OCI-LY7 (cell line): ENCODE measurements around the gene PFN1. TPM values are rescaled to one million over a fixed set of nuclear protein-coding genes. Genes with fewer than 3 reads are reported as not detected.
A peak's percentile ranks its signal among the peaks of the same experiment; 100 is the strongest.

Experiments
- BruUV-seq: library from RNA; stranded (reverse); fragments of 400-500 nt; replicated peaks from 2 replicates; lab custom pipeline; 2021; lab: Mats Ljungman, UMichigan
- CTCF ChIA-PET: fragments of 300-600 bp; sonication (Branson Sonifier 250); formaldehyde crosslinking; loops from one replicate; lab custom pipeline; 2022; ENCODE audit warnings: antibody characterized with exemption; ENCODE audit not compliant: unreplicated experiment; lab: Charles Lee
- POLR2A ChIA-PET: fragments of 300-600 bp; sonication (Branson Sonifier 250); formaldehyde crosslinking; loops from one replicate; lab custom pipeline; 2022; ENCODE audit warnings: antibody characterized with exemption; lab: Charles Lee
- DNase-seq: peaks from one replicate; pipeline ENCODE4 v3.0.0-alpha.2; 2015; ENCODE audit warnings: low spot score
- H2AFZ ChIP-seq: fragments of 200-600 bp; sonication (generic), shearing (Covaris generic); 2 replicates; pipeline ENCODE4 v1.6.1; 2014; ENCODE audit warnings: mild to moderate bottlenecking, antibody characterized with exemption, low read length, moderate library complexity
- H3K27ac ChIP-seq: fragments of 200-600 bp; sonication (generic); 2 replicates; pipeline ENCODE4 v1.5.1; 2014; ENCODE audit warnings: mixed run types, low read depth, mild to moderate bottlenecking, moderate library complexity, low read length, inconsistent platforms; ENCODE audit not compliant: poor library complexity, severe bottlenecking
- H3K36me3 ChIP-seq: fragments of 200-600 bp; sonication (generic); 2 replicates; pipeline ENCODE4 v1.6.1; 2014; ENCODE audit warnings: mild to moderate bottlenecking, antibody characterized with exemption, low read length, moderate library complexity, mixed read lengths; ENCODE audit not compliant: insufficient read depth
- H3K4me1 ChIP-seq: fragments of 200-600 bp; sonication (generic); 2 replicates; pipeline ENCODE4 v1.5.1; 2014; ENCODE audit warnings: mild to moderate bottlenecking, low read length; ENCODE audit not compliant: insufficient read depth, poor library complexity, severe bottlenecking
- H3K4me2 ChIP-seq: fragments of 200-600 bp; sonication (generic); 2 replicates; pipeline ENCODE4 v1.6.1; 2014; ENCODE audit warnings: mild to moderate bottlenecking, low read length
- H3K4me3 ChIP-seq: fragments of 200-600 bp; sonication (generic); 2 replicates; pipeline ENCODE4 v1.5.1; 2014; ENCODE audit warnings: mild to moderate bottlenecking, low read depth, low read length; ENCODE audit not compliant: poor library complexity, severe bottlenecking
- H3K79me2 ChIP-seq: fragments of 200-600 bp; sonication (generic); 2 replicates; pipeline ENCODE4 v1.6.1; 2016; ENCODE audit warnings: low read depth, mild to moderate bottlenecking, low read length, moderate library complexity, mixed read lengths; ENCODE audit not compliant: insufficient read depth
- H3K9me2 ChIP-seq: fragments of 200-600 bp; sonication (generic); 2 replicates; pipeline ENCODE4 v1.6.1; 2016; ENCODE audit warnings: mild to moderate bottlenecking, low read length, mixed read lengths; ENCODE audit not compliant: insufficient read depth
- H3K9me3 ChIP-seq: fragments of 200-600 bp; sonication (generic); 2 replicates; pipeline ENCODE4 v1.6.1; 2014; ENCODE audit warnings: mild to moderate bottlenecking, mixed run types, low read length, mixed read lengths
- H4K20me1 ChIP-seq: fragments of 200-600 bp; sonication (generic); 2 replicates; pipeline ENCODE4 v1.6.1; 2014; ENCODE audit warnings: mild to moderate bottlenecking, antibody characterized with exemption, low read length, moderate library complexity, mixed read lengths; ENCODE audit not compliant: insufficient read depth
- CTCF ChIP-seq: fragments of 200-600 bp; sonication (generic); conservative IDR thresholded peaks from 2 replicates; pipeline ENCODE4 v1.5.1; 2014; ENCODE audit warnings: mild to moderate bottlenecking, antibody characterized with exemption, low read length, moderate library complexity, mixed read lengths
- EZH2phosphoT487 ChIP-seq: fragments of 200-600 bp; sonication (generic); IDR thresholded peaks from 2 replicates; pipeline ENCODE4 v1.6.1; 2018; ENCODE audit warnings: low read depth, borderline replicate concordance, mild to moderate bottlenecking, mixed run types, antibody characterized with exemption, low read length, moderate library complexity, mixed read lengths
- intact Hi-C: fragments of 100-400 bp; cut with micrococcal nuclease; formaldehyde crosslinking; loops from one replicate; pipeline ENCODE4 v1.10.0; 2022; ENCODE audit not compliant: unreplicated experiment
- total RNA-seq, 2 experiments: library from RNA; depleted of rRNA in 1 of 2; stranded (reverse); fragments of >200 nt in 1 of 2; shearing (Covaris generic) in 1 of 2; gene quantifications; 2 replicates each; pipeline ENCODE4 v1.2.3, GENCODE V29; 2014 to 2022

The PFN1 gene
- total RNA-seq, 2 experiments from 2014 or later = 1,053 TPM

GRCh38 chr17:4949321-4950074, 1.2 kb upstream of the PFN1 start:
- intact Hi-C loops = loop anchor here (1.0 to 10.0 kb wide), 2 partner anchors 18 to 245 kb away; partner anchors contain the start of genes SPAG7 and ZNF594
- POLR2A ChIA-PET = interaction anchor here (3.8 to 5.9 kb wide), 2 partner anchors 10 to 18 kb away, joined by 18 to 51 read pairs; partner anchors contain the start of genes RNF167, SLC25A11 and SPAG7
- Histone ChIP-seq H3K79me2 (peaks cover 35% of the 10 kb centered on the region), H3K4me3 (peak overlapping the region; percentile 100), H3K4me1 (peaks cover 44% of the 10 kb centered on the region), H3K9me2 (no peaks in the 10 kb centered on the region), H3K9me3 (no peaks in the 10 kb centered on the region), H4K20me1 (peaks cover 19% of the 10 kb centered on the region), H3K36me3 (peaks cover 37% of the 10 kb centered on the region), H3K27ac (peak overlapping the region; percentile 99), H3K4me2 (peak overlapping the region; percentile 93), H2AFZ (peak overlapping the region; percentile 15; the same call in 1 of the 2 replicates)
- no TSS peak for BruUV-seq
- TF ChIP-seq CTCF (no peak), EZH2phosphoT487 (no peak)
- peak; percentile 93 for DNase-seq
- CTCF ChIA-PET = no interaction called here

- ChIA-PET CTCF (no interaction called here), POLR2A (interaction anchor here (0.7 to 0.9 kb wide), 2 partner anchors 19 to 392 kb away, joined by 3 read pairs; partner anchors contain the start of gene SPAG7)
- H3K9me3 ChIP-seq = no peaks in the 10 kb centered on the region
These were observed 596 bp upstream of the PFN1 start for GRCh38 chr17:4948931-4949320.

More at GRCh38 chr17:4948931-4949320, 596 bp upstream of the PFN1 start:
- DNase-seq = peak; percentile 93
- H3K4me3 ChIP-seq = peak overlapping the region; percentile 100
- intact Hi-C loops = loop anchor here (1.0 to 10.0 kb wide), 3 partner anchors 18 to 246 kb away; partner anchors contain the start of genes INCA1, KIF1C, SPAG7 and ZNF594
- TF ChIP-seq EZH2phosphoT487 (no peak), CTCF (no peak)
- BruUV-seq = no TSS peak
- peak overlapping the region; percentile 15; the same call in 1 of the 2 replicates for H2AFZ ChIP-seq
- no peaks in the 10 kb centered on the region for H3K9me2 ChIP-seq
- peak overlapping the region; percentile 99 for H3K27ac ChIP-seq
- peak overlapping the region; percentile 93 for H3K4me2 ChIP-seq
- peaks cover 19% of the 10 kb centered on the region for H4K20me1 ChIP-seq
- H3K79me2 ChIP-seq = peaks cover 39% of the 10 kb centered on the region
- H3K4me1 ChIP-seq = peaks cover 49% of the 10 kb centered on the region
- H3K36me3 ChIP-seq = peaks cover 43% of the 10 kb centered on the region
